HepG2 (cell line): Measurements from ENCODE around the gene ESRP2. TPM values are rescaled to one million over a fixed set of nuclear protein-coding genes. Genes with fewer than 3 reads are reported as not detected.

ENCODE experiments used
- ATAC-seq: fragments of 200-7000 bp; cut with Tn5 transposase; 3 replicates; pipeline ENCODE4 v1.9.1; 2020; ENCODE audit warnings: mild to moderate bottlenecking, moderate library complexity
- BruUV-seq: library from RNA; stranded (reverse); fragments of 400-500 nt; replicated peaks from 2 replicates; lab custom pipeline; 2021; lab: Mats Ljungman, UMichigan
- CTCF ChIA-PET: fragments of 300-600 bp; formaldehyde crosslinking; extraction: SDS; loops from one replicate; lab custom pipeline; 2021; ENCODE audit warnings: low total read pairs, inconsistent platforms, low intra/inter-chr PET ratio; lab: Yijun Ruan, JAX
- POLR2A ChIA-PET: fragments of 350-600 bp; sonication (Branson Sonifier 250); formaldehyde crosslinking; loops from one replicate; lab custom pipeline; 2020; ENCODE audit warnings: antibody characterized with exemption, inconsistent platforms; lab: Yijun Ruan, JAX
- DNase-seq: peaks from one replicate; pipeline ENCODE4 v3.0.0-alpha.2; 2015; ENCODE audit warnings: low spot score
- FAIRE-seq: peaks from 3 replicates; lab custom pipeline; 2011; peaks lifted over from hg19 to GRCh38; lab: Jason Lieb, UNC
- H2AFZ ChIP-seq: one replicate; pipeline ENCODE4 v1.6.1; 2011; ENCODE audit warnings: low read length, inconsistent platforms
- H3K27ac ChIP-seq: fragments of 300-600 bp; 3 replicates; pipeline ENCODE4 v1.8.0; 2011; ENCODE audit warnings: mixed run types, mild to moderate bottlenecking, mixed read lengths, low read length, inconsistent platforms; ENCODE audit not compliant: insufficient read depth; ENCODE audit errors: extremely low read length
- H3K27me3 ChIP-seq, 2 experiments: fragments of 200-600 bp in 1 of 2; 2 replicates in 1 of 2; 3 replicates in 1 of 2; pipeline versions ENCODE4 v1.6.0 to v1.8.0; 2011; ENCODE audit warnings: low read length in 2 of 2, mild to moderate bottlenecking in 2 of 2, moderate library complexity in 2 of 2, inconsistent platforms in 1 of 2; ENCODE audit not compliant: insufficient read depth in 2 of 2, control insufficient read depth in 1 of 2
- H3K36me3 ChIP-seq, 2 experiments: fragments of 200-600 bp in 1 of 2; replicated peaks in 1 of 2; 2 replicates in 1 of 2; 3 replicates in 1 of 2; pipeline versions ENCODE4 v1.5.1 to v1.8.0; 2011; ENCODE audit warnings: low read length in 2 of 2, inconsistent platforms in 1 of 2; ENCODE audit not compliant: insufficient read depth in 2 of 2, control insufficient read depth in 1 of 2
- H3K4me1 ChIP-seq: 2 replicates; pipeline ENCODE4 v1.5.1; 2012; ENCODE audit warnings: low read length, inconsistent platforms; ENCODE audit not compliant: insufficient read depth
- H3K4me2 ChIP-seq: 2 replicates; pipeline ENCODE4 v1.6.0; 2011; ENCODE audit warnings: low read depth, low read length, inconsistent platforms
- H3K4me3 ChIP-seq, 3 experiments: fragments of 200-600 bp in 1 of 3; sonication (generic), shearing (Covaris generic) in 1 of 3; replicated peaks in 1 of 3; 2 replicates each; pipeline ENCODE4 v1.5.1; 2011 to 2016; ENCODE audit warnings: low read length in 3 of 3, inconsistent platforms in 2 of 3, low read depth in 2 of 3, mild to moderate bottlenecking in 2 of 3, control low read depth in 1 of 3, mixed read lengths in 1 of 3; ENCODE audit not compliant: insufficient read depth in 1 of 3
- H3K79me2 ChIP-seq: one replicate; pipeline ENCODE4 v1.6.1; 2011; ENCODE audit warnings: low read length, inconsistent platforms; ENCODE audit not compliant: insufficient read depth
- H3K9ac ChIP-seq: 2 replicates; pipeline ENCODE4 v1.6.0; 2011; ENCODE audit warnings: mild to moderate bottlenecking, low read depth, low read length, inconsistent platforms; ENCODE audit not compliant: insufficient read depth
- H3K9me3 ChIP-seq: 2 replicates; pipeline ENCODE4 v1.5.1; 2012; ENCODE audit warnings: mild to moderate bottlenecking, low read length
- H4K20me1 ChIP-seq: 2 replicates; pipeline ENCODE4 v1.6.0; 2011; ENCODE audit warnings: inconsistent platforms, mild to moderate bottlenecking, low read length, moderate library complexity; ENCODE audit not compliant: insufficient read depth
- IRF2 ChIP-seq: IDR thresholded peaks from 2 replicates; pipeline ENCODE4 v1.6.1; 2018; ENCODE audit warnings: missing genetic modification reagents, missing compliant biosample characterization
- KLF15 ChIP-seq: sonication (generic); formaldehyde crosslinking; IDR thresholded peaks from 2 replicates; pipeline ENCODE4 v1.8.1; 2023; ENCODE audit warnings: borderline replicate concordance, mild to moderate bottlenecking, inconsistent platforms, missing genetic modification reagents, mixed read lengths
- MAX ChIP-seq: IDR thresholded peaks from 2 replicates; pipeline ENCODE4 v1.6.1; 2012; ENCODE audit warnings: inconsistent platforms
- PHF8 ChIP-seq: sonication (generic); formaldehyde crosslinking; IDR thresholded peaks from 2 replicates; pipeline ENCODE4 v1.5.0; 2020; ENCODE audit warnings: missing genetic modification reagents
- SALL1 ChIP-seq: sonication (generic); formaldehyde crosslinking; IDR thresholded peaks from 2 replicates; pipeline ENCODE4 v1.8.0; 2022; ENCODE audit warnings: mild to moderate bottlenecking, missing genetic modification reagents
- SUZ12 ChIP-seq: fragments of 150-350 bp; IDR thresholded peaks from 2 replicates; pipeline ENCODE4 v1.6.1; 2014; ENCODE audit warnings: low read depth, low read length
- ZNF75D ChIP-seq: sonication (generic); formaldehyde crosslinking; IDR thresholded peaks from 2 replicates; pipeline ENCODE4 v1.8.1; 2023; ENCODE audit warnings: missing genetic modification reagents, mild to moderate bottlenecking, borderline replicate concordance
- WGBS: methylation state at CpG from one replicate; pipeline ENCODE4 v1.1.6; 2017; ENCODE audit warnings: low lambda C conversion rate; 5-methylcytosine and 5-hydroxymethylcytosine counted together
- in situ Hi-C: cut with HindIII; loops from 2 replicates; pipeline ENCODE4 v1.10.0; 2017; ENCODE audit warnings: low pct_unique_long_range_greater_than_20kb; ENCODE audit not compliant: extremely low pct_ligation_motif_present
- intact Hi-C: fragments of 100-400 bp; cut with micrococcal nuclease; formaldehyde crosslinking; loops from one replicate; pipeline ENCODE4 v1.10.0; 2022; ENCODE audit not compliant: unreplicated experiment
- polyA plus RNA-seq, 8 experiments: library from polyadenylated mRNA; depleted of rRNA in 3 of 8; stranded (reverse) in 7 of 8; unstranded in 1 of 8; fragments of >200 nt; fragmentation: Illumina TruSeq in 4 of 8; extraction: Trizol in 4 of 8; gene quantifications; 2 replicates each; pipeline versions ENCODE4 v1.2.1 to v1.2.3, GENCODE V29; 2011 to 2016; ENCODE audit warnings: low read depth in 4 of 8, missing spikeins in 1 of 8, mixed read lengths in 1 of 8; ENCODE audit not compliant: insufficient read depth in 1 of 8
- total RNA-seq, 5 experiments: library from RNA; depleted of rRNA; stranded (reverse); fragments of >200 nt; fragmentation: Illumina TruSeq; extraction: Trizol; gene quantifications; 2 replicates each; pipeline ENCODE4 v1.2.3, GENCODE V29; 2016; ENCODE audit warnings: low read depth in 1 of 5
- TF ChIP-seq, protein P1 (sequence below): sonication (generic); formaldehyde crosslinking; IDR thresholded peaks from 2 replicates; pipeline ENCODE4 v1.5.1; 2020; ENCODE audit warnings: mild to moderate bottlenecking, missing genetic modification reagents, moderate library complexity

ESRP2 gene
- total and polyA plus RNA-seq, 2 of the 13 experiments (the other 11 are each of a cell fraction or from before 2014, with no cell fraction given) = 21.1 to 32.4 TPM

DNA sequence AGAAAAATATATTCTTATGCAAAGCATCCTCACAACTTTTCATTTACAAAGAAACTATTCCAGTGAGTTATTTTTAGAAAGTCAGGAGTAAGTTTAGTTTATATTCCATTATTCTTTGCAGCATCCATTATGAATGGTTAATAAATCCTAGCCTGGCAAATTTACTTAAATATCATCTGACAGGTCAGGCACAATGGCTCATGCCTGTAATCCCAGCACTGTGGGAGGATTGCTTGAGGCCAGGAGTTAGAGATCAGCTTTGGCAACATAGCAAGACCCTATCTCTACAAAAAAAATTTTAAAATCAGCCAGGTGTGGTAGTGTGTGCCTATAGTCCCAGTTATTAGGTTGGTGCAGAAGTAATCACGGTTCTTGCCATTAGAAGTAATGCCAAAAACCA is 12.9 kb downstream of the ESRP2 start:
- in situ Hi-C loops = no loop called here
- CTCF ChIA-PET = no interaction called here
- DNase-seq = no peak
- Histone ChIP-seq H3K4me3 (no peak overlapping the region), H3K9ac (no peak overlapping the region), H4K20me1 (peaks cover under 1% of the 10 kb centered on the region; the same call in 1 of the 2 replicates), H3K79me2 (no peaks in the 10 kb centered on the region)
- no TSS peak for BruUV-seq
- TF ChIP-seq MAX = no peak
- no peak for TF ChIP-seq IRF2 (CRISPR knock-in tag)
- no peak for TF ChIP-seq KLF15 (CRISPR knock-in tag)
- no peak for TF ChIP-seq SALL1 (CRISPR knock-in tag)
- TF ChIP-seq PHF8 (CRISPR knock-in tag) = no peak
- TF ChIP-seq ZNF75D (CRISPR knock-in tag) = no peak
- no peak for TF ChIP-seq SUZ12
- TF ChIP-seq, protein P1, sequence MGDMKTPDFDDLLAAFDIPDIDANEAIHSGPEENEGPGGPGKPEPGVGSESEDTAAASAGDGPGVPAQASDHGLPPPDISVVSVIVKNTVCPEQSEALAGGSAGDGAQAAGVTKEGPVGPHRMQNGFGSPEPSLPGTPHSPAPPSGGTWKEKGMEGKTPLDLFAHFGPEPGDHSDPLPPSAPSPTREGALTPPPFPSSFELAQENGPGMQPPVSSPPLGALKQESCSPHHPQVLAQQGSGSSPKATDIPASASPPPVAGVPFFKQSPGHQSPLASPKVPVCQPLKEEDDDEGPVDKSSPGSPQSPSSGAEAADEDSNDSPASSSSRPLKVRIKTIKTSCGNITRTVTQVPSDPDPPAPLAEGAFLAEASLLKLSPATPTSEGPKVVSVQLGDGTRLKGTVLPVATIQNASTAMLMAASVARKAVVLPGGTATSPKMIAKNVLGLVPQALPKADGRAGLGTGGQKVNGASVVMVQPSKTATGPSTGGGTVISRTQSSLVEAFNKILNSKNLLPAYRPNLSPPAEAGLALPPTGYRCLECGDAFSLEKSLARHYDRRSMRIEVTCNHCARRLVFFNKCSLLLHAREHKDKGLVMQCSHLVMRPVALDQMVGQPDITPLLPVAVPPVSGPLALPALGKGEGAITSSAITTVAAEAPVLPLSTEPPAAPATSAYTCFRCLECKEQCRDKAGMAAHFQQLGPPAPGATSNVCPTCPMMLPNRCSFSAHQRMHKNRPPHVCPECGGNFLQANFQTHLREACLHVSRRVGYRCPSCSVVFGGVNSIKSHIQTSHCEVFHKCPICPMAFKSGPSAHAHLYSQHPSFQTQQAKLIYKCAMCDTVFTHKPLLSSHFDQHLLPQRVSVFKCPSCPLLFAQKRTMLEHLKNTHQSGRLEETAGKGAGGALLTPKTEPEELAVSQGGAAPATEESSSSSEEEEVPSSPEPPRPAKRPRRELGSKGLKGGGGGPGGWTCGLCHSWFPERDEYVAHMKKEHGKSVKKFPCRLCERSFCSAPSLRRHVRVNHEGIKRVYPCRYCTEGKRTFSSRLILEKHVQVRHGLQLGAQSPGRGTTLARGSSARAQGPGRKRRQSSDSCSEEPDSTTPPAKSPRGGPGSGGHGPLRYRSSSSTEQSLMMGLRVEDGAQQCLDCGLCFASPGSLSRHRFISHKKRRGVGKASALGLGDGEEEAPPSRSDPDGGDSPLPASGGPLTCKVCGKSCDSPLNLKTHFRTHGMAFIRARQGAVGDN (CRISPR knock-in tag) = no peak
- TF ChIP-seq, all 625 proteins: peak for 0
- no peaks in the 10 kb centered on the region for H3K9me3 ChIP-seq
- WGBS = 95% methylated on average over 1 of the region's 1 CpG
- no peak for ATAC-seq
- POLR2A ChIA-PET = no interaction called here
- intact Hi-C loops = no loop called here
- H3K27me3 ChIP-seq = no peaks in the 10 kb centered on the region
- H2AFZ ChIP-seq = no peak overlapping the region
- peaks cover 12 to 49% of the 10 kb centered on the region in 2 experiments for H3K36me3 ChIP-seq
- H3K27ac ChIP-seq = no peak overlapping the region
- H3K4me2 ChIP-seq = no peak overlapping the region
- H3K4me1 ChIP-seq = peaks cover 38% of the 10 kb centered on the region
- FAIRE-seq = no peak
